HepG2 (cell line): ENCODE data around the gene SIX4. TPM values are rescaled to one million over a fixed set of nuclear protein-coding genes. Genes with fewer than 3 reads are reported as not detected.

Source experiments
- ATF7-NPFF ChIP-seq: sonication (generic); formaldehyde crosslinking; IDR thresholded peaks from 2 replicates; pipeline ENCODE4 v1.8.1; 2023; ENCODE audit warnings: mild to moderate bottlenecking, low read depth, missing genetic modification reagents, moderate library complexity
- CEBPZ ChIP-seq: IDR thresholded peaks from 2 replicates; pipeline ENCODE4 v1.6.1; 2012; ENCODE audit warnings: low read length, improper control_type of control experiment
- ISX ChIP-seq: sonication (generic); formaldehyde crosslinking; conservative IDR thresholded peaks from 2 replicates; pipeline ENCODE4 v1.5.0; 2020; ENCODE audit warnings: missing genetic modification reagents
- LBX2 ChIP-seq: sonication (generic); formaldehyde crosslinking; IDR thresholded peaks from 2 replicates; pipeline ENCODE4 v1.5.0; 2020; ENCODE audit warnings: missing genetic modification reagents, mild to moderate bottlenecking, borderline replicate concordance
- MTA1 ChIP-seq: sonication (generic); formaldehyde crosslinking; IDR thresholded peaks from 2 replicates; pipeline ENCODE4 v1.4.0; 2020; ENCODE audit warnings: missing genetic modification reagents, mild to moderate bottlenecking, borderline replicate concordance
- NFIC ChIP-seq: IDR thresholded peaks from 2 replicates; pipeline ENCODE4 v1.6.1; 2012; ENCODE audit warnings: mild to moderate bottlenecking, low read length, inconsistent platforms
- NFYC ChIP-seq: IDR thresholded peaks from 2 replicates; pipeline ENCODE4 v1.6.1; 2016; ENCODE audit warnings: missing genetic modification reagents, missing compliant biosample characterization
- NKX3-1 ChIP-seq: sonication (generic); formaldehyde crosslinking; IDR thresholded peaks from 2 replicates; pipeline ENCODE4 v1.5.0; 2020; ENCODE audit warnings: missing genetic modification reagents
- RFX1 ChIP-seq: fragments of 450-650 bp; IDR thresholded peaks from 2 replicates; pipeline ENCODE4 v1.6.1; 2017
- SRY ChIP-seq: sonication (generic); formaldehyde crosslinking; IDR thresholded peaks from 2 replicates; pipeline ENCODE4 v1.8.0; 2022; ENCODE audit warnings: mild to moderate bottlenecking, missing genetic modification reagents
- TCF7L2 ChIP-seq: IDR thresholded peaks from 2 replicates; pipeline ENCODE4 v1.6.1; 2011; ENCODE audit warnings: mild to moderate bottlenecking, low read depth, low read length, moderate library complexity
- XBP1 ChIP-seq: sonication (generic); formaldehyde crosslinking; IDR thresholded peaks from 2 replicates; pipeline ENCODE4 v1.5.0; 2020; ENCODE audit warnings: missing genetic modification reagents
- ZBTB8A ChIP-seq: sonication (generic); formaldehyde crosslinking; IDR thresholded peaks from 2 replicates; pipeline ENCODE4 v1.4.0; 2020; ENCODE audit warnings: mild to moderate bottlenecking, low read depth, missing genetic modification reagents, borderline replicate concordance
- ZNF225 ChIP-seq: sonication (generic); formaldehyde crosslinking; IDR thresholded peaks from 2 replicates; pipeline ENCODE4 v1.4.0; 2020; ENCODE audit warnings: mild to moderate bottlenecking, missing genetic modification reagents
- ZNF597 ChIP-seq: sonication (generic); formaldehyde crosslinking; IDR thresholded peaks from 2 replicates; pipeline ENCODE4 v1.5.0; 2020; ENCODE audit warnings: missing genetic modification reagents
- ZNF746 ChIP-seq: sonication (generic); formaldehyde crosslinking; IDR thresholded peaks from 2 replicates; pipeline ENCODE4 v1.8.0; 2022; ENCODE audit warnings: mild to moderate bottlenecking, missing genetic modification reagents
- ZNF773 ChIP-seq: sonication (generic); formaldehyde crosslinking; IDR thresholded peaks from 2 replicates; pipeline ENCODE4 v1.4.0; 2020; ENCODE audit warnings: missing genetic modification reagents, borderline replicate concordance
- ZNF788 ChIP-seq: sonication (generic); formaldehyde crosslinking; IDR thresholded peaks from 2 replicates; pipeline ENCODE4 v1.5.0; 2020; ENCODE audit warnings: mild to moderate bottlenecking, missing genetic modification reagents, borderline replicate concordance
- ZNF891 ChIP-seq: sonication (generic); formaldehyde crosslinking; IDR thresholded peaks from 2 replicates; pipeline ENCODE4 v1.5.0; 2020; ENCODE audit warnings: mild to moderate bottlenecking, missing genetic modification reagents
- ZSCAN12 ChIP-seq: sonication (generic); formaldehyde crosslinking; IDR thresholded peaks from 2 replicates; pipeline ENCODE4 v1.9.0; 2021; ENCODE audit warnings: mild to moderate bottlenecking, missing genetic modification reagents
- polyA plus RNA-seq, 8 experiments: library from polyadenylated mRNA; depleted of rRNA in 3 of 8; stranded (reverse) in 7 of 8; unstranded in 1 of 8; fragments of >200 nt; fragmentation: Illumina TruSeq in 4 of 8; extraction: Trizol in 4 of 8; gene quantifications; 2 replicates each; pipeline versions ENCODE4 v1.2.1 to v1.2.3, GENCODE V29; 2011 to 2016; ENCODE audit warnings: low read depth in 4 of 8, missing spikeins in 1 of 8, mixed read lengths in 1 of 8; ENCODE audit not compliant: insufficient read depth in 1 of 8
- total RNA-seq, 5 experiments: library from RNA; depleted of rRNA; stranded (reverse); fragments of >200 nt; fragmentation: Illumina TruSeq; extraction: Trizol; gene quantifications; 2 replicates each; pipeline ENCODE4 v1.2.3, GENCODE V29; 2016; ENCODE audit warnings: low read depth in 1 of 5
- TF ChIP-seq, protein P1 (sequence below): sonication (generic); formaldehyde crosslinking; IDR thresholded peaks from 2 replicates; pipeline ENCODE4 v1.4.0; 2020; ENCODE audit warnings: mild to moderate bottlenecking, missing genetic modification reagents
- TF ChIP-seq, protein P2 (sequence below): IDR thresholded peaks from 2 replicates; pipeline ENCODE4 v1.6.1; 2016; ENCODE audit warnings: mild to moderate bottlenecking, missing biosample characterization, missing genetic modification reagents

SIX4 gene
- total and polyA plus RNA-seq, 2 of the 13 experiments (the other 11 are each of a cell fraction or from before 2014, with no cell fraction given): 5.0 to 6.0 TPM

DNA sequence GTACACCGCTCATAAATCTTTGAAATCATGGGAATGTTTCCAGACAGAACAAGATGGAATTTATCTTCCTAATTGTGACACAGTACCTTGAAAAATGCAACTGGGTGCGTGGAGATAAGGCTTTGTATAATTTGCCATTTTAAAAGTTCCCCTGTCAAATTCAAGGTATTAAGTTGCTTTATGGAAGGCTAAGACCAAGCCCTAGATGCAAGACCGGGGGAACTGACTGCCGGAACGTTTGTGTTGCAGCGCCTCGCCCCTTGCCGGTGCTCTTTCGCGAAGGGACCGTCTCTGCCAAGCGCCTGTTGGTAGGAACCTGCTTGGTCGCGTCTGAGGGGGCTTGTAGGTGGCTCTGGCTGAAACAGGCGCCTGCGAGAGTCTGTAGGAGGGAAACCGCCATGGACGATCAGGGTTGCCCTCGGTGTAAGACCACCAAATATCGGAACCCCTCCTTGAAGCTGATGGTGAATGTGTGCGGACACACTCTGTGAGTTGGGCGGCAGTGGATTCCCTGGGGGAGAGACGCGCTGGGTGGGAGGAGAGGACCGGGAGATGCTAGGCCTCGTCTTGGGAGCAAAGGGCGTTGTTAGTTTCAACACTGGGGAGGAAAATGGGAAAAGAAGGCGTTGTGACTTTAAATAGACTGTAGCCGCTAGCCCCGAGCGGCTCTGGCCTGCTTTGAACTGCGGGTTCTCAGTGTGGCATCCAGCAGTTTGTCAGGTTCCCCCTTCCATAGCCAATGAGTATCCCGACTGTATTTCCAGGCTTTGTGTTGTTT lies 10.5 kb upstream of the SIX4 start, which contains the start of gene MNAT1 (continued):
- TF ChIP-seq ATF7-NPFF: peak; percentile 73
- TF ChIP-seq NFYC (CRISPR knock-in tag): peak; percentile 54
- TF ChIP-seq ZNF891 (CRISPR knock-in tag): peak; percentile 90
- no peak for TF ChIP-seq SRY (CRISPR knock-in tag)
- TF ChIP-seq ISX (CRISPR knock-in tag): 0 out of 2 replicates have a peak, but pooled peaks have one; percentile 22
- no peak for TF ChIP-seq ZNF597
- TF ChIP-seq ZBTB8A (CRISPR knock-in tag): no peak
- TF ChIP-seq TCF7L2: no peak
- TF ChIP-seq CEBPZ: no peak
- TF ChIP-seq ZNF773: no peak
- TF ChIP-seq ZNF746 (CRISPR knock-in tag): peak; percentile 88
- 0 out of 2 replicates have a peak, but pooled peaks have one; percentile 40 for TF ChIP-seq NKX3-1
- TF ChIP-seq NFIC: peak; percentile 26; the same call in 1 of the 2 replicates
- TF ChIP-seq, protein P1, sequence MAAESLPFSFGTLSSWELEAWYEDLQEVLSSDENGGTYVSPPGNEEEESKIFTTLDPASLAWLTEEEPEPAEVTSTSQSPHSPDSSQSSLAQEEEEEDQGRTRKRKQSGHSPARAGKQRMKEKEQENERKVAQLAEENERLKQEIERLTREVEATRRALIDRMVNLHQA: no peak
- TF ChIP-seq ZNF788 (CRISPR knock-in tag): peak; percentile 72; the same call in 1 of the 2 replicates
- peak; percentile 59; the same call in 1 of the 2 replicates for TF ChIP-seq LBX2
- TF ChIP-seq RFX1: no peak
- TF ChIP-seq XBP1 (CRISPR knock-in tag): no peak
- TF ChIP-seq MTA1 (CRISPR knock-in tag): peak; percentile 90
- TF ChIP-seq, protein P2, sequence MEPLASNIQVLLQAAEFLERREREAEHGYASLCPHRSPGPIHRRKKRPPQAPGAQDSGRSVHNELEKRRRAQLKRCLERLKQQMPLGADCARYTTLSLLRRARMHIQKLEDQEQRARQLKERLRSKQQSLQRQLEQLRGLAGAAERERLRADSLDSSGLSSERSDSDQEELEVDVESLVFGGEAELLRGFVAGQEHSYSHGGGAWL (CRISPR knock-in tag): peak; percentile 87; the same call in 1 of the 2 replicates
- peak; percentile 86 for TF ChIP-seq ZNF225
- TF ChIP-seq ZSCAN12 (CRISPR knock-in tag): no peak
